ENCODE results near the gene GPR39. TPM values are rescaled to one million over a fixed set of nuclear protein-coding genes. Genes with fewer than 3 reads are reported as not detected.
"Not testable (repeated sequence)": the region's sequence is repeated elsewhere in the genome, so short reads cannot be mapped to it uniquely, and the experiment has no call there.

The GPR39 gene
- total RNA-seq, 1 donor from 2014 or later: 13.2 TPM

DNA sequence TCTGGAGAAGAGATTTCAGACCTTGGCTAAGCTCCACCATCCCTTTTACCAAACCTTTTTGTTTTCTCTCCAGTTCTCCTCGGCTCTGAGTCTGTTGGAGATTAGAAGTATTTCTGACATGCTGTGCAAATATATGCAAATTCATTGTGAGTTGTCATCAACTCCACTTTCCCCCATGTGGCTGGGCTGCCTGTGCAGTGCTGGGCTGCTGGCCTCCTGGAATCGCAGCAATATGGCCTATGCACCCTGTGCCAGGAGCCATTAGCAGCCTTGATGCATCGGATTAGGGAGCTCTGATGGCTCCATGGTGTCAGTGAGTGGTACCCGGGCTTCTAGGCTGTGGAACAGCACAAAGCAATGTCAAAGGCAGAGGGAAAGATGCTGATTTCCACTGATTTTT, 80.0 kb downstream of the GPR39 start:
- no peak for DNase-seq (ENCODE audit: low spot score)

GRCh38 chr2:132497591-132497990, 81.0 kb downstream of the GPR39 start:
- no peak for DNase-seq (ENCODE audit: low spot score)

GRCh38 chr2:132503701-132504100, 87.1 kb downstream of the GPR39 start:
- DNase-seq (ENCODE audit: low spot score): no peak

GRCh38 chr2:132515010-132515409, 98.4 kb downstream of the GPR39 start:
- DNase-seq (ENCODE audit: low spot score): no peak

DNA sequence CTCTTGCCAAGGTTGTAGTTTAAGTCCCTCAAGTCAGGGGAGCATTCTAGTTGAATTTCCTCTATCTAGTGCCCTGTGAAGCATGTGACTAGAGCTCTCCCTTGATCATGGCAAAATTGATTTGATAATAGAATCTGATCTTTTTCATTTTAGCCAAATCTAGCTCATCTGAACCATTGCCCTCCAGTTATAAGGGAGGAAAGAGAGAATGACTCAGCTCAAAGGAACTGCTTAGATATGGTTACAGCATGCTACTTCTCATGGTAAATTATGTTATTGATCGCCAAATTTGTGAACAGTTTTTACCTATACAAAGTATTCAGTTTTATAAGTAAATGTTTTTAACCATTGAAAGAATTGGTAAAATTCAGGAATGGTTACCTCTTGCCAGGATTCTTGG, 100.8 kb downstream of the GPR39 start:
- no peak for DNase-seq (ENCODE audit: low spot score)

- DNase-seq (ENCODE audit: low spot score): no peak
These were observed 101.7 kb downstream of the GPR39 start for GRCh38 chr2:132518302-132518701.

DNA sequence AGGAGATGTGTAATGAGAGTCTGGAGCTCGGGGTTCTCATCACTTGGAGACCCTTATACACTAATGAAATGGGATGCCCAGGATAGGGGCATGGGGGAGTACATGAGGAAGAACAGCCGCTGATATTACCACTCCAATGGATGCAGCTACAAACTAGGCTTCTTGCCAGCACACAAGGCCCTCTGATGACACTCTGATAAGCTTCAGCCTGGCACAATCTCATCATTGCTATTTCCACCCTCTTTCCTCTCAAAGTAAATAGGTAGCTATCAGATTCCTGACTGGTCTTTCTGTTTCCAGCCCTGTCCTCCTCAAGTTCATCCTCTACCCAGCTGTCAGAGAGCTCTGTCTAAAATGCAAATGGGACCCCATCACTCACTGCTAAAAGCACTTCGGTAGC, 103.0 kb downstream of the GPR39 start:
- no peak for DNase-seq (ENCODE audit: low spot score)

DNA sequence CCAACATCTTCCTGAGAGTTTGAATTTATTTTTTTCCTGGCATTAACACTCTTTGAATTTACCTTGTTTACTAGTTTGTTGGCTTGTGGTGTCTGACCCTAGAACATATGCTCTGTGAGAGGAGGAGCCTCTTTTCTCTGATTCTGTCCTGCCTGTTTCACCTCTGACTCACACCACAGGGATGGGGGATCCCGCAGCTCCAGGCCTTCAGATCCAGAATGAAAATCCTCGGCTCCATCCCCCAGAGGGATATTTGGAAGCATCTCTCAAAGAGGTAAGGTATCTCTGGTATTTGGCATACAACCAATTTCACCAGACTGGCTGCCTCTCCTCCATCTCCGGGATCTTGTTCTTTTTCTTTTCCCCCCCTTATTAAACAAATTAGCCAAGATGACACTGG, 104.7 kb downstream of the GPR39 start:
- no peak for DNase-seq (ENCODE audit: low spot score)

- no peak for DNase-seq (ENCODE audit: low spot score)
These were observed 106.3 kb downstream of the GPR39 start for GRCh38 chr2:132522901-132523300.

DNA sequence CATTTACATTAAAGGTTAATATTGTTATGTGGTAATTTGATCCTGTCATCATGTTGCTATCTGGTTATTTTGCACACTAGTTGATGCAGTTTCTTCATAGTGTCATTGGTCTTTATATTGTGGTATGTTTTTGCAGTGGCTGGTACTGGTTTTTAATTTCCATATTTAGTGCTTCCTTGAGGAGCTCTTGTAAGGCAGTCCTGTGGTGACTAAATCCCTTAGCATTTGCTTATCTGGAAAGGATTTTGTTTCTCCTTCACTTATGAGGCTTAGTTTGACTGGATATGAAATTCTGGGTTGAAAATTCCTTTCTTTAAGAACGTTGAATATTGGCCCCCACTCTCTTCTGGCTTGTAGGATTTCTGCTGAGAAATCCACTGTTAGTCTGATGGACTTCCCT, 120.5 kb downstream of the GPR39 start:
- not testable (repeated sequence) for DNase-seq (ENCODE audit: low spot score)

- DNase-seq (ENCODE audit: low spot score): no peak
These were observed 121.8 kb downstream of the GPR39 start for GRCh38 chr2:132538331-132538855.

DNA sequence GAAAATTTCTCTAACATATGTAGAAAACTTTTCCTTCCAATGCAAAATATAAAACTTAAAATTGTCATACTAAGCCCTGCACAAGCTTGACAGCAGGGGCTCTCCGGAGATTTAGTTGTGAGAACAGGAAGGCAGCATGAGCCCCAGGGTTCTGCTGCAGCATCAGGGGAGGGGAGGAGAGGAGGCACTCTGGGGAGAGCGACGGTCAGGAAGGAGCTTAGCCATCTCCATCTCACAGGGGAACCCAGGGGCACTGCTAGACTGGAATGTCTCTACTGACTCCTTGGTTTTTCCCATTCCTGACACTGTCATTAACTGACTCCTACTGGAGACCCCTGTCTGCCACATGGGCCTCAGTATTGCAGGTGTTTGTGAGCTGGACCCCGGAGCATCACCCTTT, 123.6 kb downstream of the GPR39 start:
- no peak for DNase-seq (ENCODE audit: low spot score)

GRCh38 chr2:132542953-132543569, 126.5 kb downstream of the GPR39 start:
- DNase-seq (ENCODE audit: low spot score): no peak

GRCh38 chr2:132544006-132544630, 127.5 kb downstream of the GPR39 start:
- no peak for DNase-seq (ENCODE audit: low spot score)

- DNase-seq (ENCODE audit: low spot score): peak; percentile 73
These were observed 130.6 kb downstream of the GPR39 start for GRCh38 chr2:132547090-132547687.

DNA sequence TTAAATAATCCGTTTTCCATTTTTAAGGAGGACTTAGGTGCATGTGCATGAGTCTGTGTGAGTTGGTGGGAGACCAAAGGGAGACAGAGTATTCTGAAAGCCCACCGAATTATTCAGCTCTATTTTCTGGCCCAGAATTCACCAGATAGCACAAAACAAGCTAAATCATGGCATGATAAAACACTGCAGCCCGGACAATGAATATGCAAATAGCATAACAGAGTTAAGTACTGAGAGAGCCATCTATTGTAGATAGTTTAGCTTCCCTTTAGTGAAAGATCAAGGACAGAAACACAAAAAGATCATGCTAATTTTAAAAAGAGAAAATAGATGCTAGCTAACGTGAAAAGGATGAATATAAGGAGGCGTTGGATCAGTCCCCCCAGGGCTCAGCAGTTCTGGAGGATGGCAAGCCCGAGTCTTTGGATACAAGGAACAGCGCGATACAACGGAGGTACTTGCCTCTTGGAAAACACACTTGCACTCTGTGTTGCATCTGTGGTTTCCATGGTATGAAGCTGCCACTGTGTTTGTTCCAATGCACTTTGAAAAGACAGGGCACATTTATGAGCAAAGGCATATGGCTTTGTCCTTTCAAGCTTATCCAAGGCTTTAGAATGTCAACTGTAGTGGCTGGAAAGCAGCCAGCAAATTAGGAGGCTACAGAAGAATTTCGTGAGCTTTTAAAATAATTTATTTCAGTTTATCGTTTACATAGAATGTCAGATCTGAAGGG, 133.5 kb downstream of the GPR39 start:
- no peak for DNase-seq (ENCODE audit: low spot score)

DNA sequence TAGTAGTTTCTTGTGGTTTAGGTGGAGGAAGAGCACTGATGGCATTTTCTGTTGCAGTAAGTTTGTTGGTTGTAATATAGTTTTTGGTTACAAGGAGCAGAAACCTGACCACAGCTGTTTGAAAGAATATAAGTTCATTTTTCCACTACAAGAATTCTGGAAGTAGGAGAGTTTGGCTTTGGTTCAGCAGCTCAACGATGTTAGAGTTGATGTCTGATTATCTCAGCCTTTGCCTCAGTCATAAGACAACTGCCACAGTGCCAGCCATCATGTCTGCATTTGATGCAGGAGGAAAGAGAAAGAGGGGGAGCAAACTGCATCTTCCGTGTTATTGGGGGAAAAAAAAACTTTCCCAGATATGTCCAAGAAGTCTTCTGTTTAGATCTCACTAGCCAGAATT, 134.3 kb downstream of the GPR39 start:
- no peak for DNase-seq (ENCODE audit: low spot score)

DNA sequence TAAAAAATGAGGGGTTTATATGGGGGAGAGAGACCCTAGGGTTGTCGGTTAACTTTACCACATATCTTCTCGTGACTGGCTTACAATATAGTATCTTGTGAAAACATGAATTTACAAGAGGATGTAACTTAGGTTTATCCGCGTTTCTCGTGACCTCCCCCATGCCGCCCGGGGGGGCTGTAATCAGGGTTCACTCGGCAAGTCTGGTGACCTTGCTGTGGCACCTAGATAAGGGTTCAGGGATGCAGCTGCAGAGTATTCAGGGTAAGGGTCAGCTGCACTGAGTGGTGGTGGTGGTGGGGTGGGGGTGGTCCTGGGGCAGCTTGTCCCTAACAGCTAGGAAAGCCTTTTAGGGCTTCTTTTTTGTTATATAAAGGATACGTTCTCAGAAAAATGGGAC, 141.1 kb downstream of the GPR39 start:
- DNase-seq (ENCODE audit: low spot score): no peak

DNA sequence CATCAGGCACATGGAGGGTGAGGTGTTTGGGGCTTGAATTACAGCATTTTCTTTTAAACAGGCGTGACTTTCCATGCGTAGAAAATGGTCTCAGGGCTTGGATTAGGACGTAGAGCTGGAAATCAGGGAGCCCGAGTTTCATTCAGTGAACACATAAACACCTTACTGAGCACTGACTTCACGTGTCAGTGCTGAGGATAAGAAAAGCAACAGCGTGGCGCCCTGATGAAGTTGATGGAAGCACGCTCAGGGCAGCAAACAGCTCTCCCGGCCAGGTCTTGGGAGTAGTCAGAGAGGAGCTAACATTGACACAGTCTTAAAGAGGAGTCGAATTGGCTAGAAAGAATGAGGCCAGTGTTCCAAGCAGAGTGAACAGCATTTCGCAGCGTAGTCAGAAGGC, 142.7 kb downstream of the GPR39 start:
- DNase-seq (ENCODE audit: low spot score): no peak

- no peak for DNase-seq (ENCODE audit: low spot score)
These were observed 143.3 kb downstream of the GPR39 start for GRCh38 chr2:132559921-132560320.

DNA sequence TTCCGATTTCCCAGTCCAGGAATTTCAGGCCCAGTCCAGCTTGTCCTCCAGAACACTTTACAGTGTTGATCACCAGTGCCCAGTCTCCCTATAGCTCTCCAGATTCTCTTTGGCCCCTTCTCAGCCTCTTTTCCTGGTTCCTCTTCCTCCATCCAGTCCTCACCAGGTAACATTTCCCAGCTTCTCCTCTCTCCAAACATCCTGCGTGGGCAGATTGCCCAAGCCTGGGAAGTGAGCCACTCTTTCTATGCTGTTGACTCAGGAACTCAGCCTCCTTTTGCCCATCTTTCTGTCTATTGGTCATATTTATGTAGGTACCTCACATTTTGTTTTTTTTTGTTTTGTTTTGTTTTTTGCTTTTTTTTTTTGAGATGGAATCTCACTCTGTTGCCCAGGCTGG, 144.0 kb downstream of the GPR39 start:
- no peak for DNase-seq (ENCODE audit: low spot score)

DNA sequence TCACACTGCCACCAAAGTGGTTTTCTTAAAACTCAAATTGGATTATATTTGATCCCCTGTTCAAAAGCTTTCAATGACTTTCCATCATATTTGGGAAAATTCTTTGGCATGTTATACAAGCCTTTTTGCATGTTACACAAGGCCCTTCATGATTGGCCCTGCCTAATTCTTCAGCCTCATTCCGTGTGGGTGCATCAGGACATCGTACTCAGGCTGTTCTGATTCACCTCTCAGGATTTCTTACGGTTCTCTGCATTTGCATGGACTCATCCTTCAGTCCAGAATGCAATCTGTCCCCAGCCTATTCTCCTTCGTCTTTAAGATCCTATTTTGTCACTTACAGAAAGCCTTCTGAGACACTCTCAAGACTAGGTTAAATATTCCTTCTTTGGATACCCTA, 145.6 kb downstream of the GPR39 start:
- no peak for DNase-seq (ENCODE audit: low spot score)

- DNase-seq (ENCODE audit: low spot score): no peak
These were observed 147.5 kb downstream of the GPR39 start for GRCh38 chr2:132564065-132564464.
